ENCODE results near the gene ATP4A.

ATP4A gene

DNA sequence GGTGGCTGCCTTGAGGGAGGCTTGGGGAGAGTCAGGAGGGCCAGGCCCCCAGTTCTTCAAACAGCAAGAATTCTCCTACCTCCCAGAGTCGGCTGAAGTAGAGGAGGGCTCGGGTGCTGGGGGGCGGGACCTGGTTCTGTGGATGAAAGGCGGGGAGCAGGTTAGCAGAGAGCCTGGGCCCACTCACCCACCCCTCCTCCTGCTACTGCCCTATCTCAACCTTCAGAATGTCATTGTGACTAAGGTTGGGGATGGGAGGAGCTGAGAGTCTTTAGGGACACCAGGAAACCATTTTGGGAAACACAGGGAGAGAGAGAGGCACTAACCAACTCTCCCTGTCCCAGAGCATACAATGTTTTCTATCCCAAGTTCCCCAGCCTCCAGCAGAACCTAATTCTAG is 60.7 kb downstream of the ATP4A start:
- no peak for DNase-seq (ENCODE audit: low read depth in 1 of 2, low spot score in 1 of 2)

DNA sequence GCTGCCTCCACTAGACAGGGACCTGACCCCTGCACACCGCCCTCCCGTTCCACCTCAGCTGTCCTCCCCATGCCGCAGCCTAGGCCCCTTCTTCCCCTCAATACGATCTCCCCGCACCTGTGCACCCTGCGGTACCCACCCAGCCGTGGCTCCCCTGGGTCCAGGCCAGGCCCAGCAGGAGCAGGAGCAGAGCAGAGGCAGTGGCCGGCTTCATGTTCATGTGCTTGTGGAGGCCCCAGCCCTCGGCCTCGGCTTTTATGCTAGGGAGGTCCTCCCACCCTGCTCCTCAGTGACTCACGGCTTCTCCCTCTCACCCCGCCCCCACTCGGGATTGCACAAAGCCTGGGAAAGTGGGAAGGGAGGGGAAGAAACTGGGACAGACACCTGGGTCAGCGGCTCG is 61.8 kb downstream of the ATP4A start:
- DNase-seq (ENCODE audit: low read depth in 1 of 2, low spot score in 1 of 2) = no peak

DNA sequence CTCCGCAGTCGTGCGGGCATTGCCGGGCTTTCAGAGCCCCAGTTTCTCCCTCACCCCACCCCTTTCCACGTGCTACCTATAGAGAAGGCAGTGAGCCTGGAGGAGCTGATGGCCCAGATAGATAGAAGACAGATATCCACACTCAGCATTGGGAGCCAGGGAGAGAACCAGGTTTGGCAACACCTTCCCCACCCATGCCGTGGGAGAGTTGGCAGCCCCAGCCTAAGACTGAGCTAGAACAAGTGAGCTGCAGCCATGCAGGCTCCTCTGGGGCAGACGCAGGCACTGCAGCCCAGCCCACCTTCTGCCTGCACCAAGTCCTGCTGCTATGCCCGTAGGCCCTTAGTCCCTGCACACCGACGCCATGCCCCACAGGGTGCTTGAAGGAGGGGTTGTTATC is 62.8 kb downstream of the ATP4A start:
- no peak for DNase-seq (ENCODE audit: low read depth in 1 of 2, low spot score in 1 of 2)
